HG03097 (cell line): ENCODE results near the gene CSNK1G2.

Source experiments
- ATAC-seq: cut with Tn5 transposase; IDR thresholded peaks from one replicate; pipeline ENCODE4 v1.9.1; 2021; ENCODE audit not compliant: unreplicated experiment, low FRiP score

Gene CSNK1G2

DNA sequence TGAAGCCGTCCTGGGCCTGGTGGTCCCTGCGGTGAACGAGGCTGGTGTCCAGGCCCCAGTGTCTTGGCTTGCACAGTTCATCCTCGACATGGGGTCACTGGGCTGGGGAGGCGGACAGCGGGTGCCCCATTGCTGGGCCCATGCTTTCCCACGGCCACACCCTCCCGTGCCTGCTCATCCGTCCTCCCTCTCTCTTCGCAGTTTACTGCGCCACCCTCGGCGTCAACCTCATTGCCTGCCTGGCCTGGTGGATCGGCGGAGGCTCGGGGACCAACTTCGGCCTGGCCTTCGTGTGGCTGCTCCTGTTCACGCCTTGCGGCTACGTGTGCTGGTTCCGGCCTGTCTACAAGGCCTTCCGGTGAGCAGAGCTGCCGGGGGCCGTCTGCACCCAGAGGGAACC is 23.0 kb upstream of the CSNK1G2 start:
- no peak for ATAC-seq

GRCh38 chr19:1918975-1919374 is 22.0 kb upstream of the CSNK1G2 start:
- ATAC-seq: no peak

GRCh38 chr19:1920644-1921043 is 20.3 kb upstream of the CSNK1G2 start:
- no peak for ATAC-seq

GRCh38 chr19:1921326-1921725 is 19.6 kb upstream of the CSNK1G2 start:
- ATAC-seq: no peak

- ATAC-seq: no peak
Measured at GRCh38 chr19:1921825-1922224, 19.1 kb upstream of the CSNK1G2 start.

GRCh38 chr19:1922803-1923202 is 18.2 kb upstream of the CSNK1G2 start:
- no peak for ATAC-seq

GRCh38 chr19:1923319-1923718 is 17.7 kb upstream of the CSNK1G2 start:
- ATAC-seq: no peak

- no peak for ATAC-seq
Measured at GRCh38 chr19:1924320-1924961, 16.5 kb upstream of the CSNK1G2 start.

GRCh38 chr19:1925544-1925943 is 15.4 kb upstream of the CSNK1G2 start:
- no peak for ATAC-seq

- ATAC-seq: no peak
Measured at GRCh38 chr19:1929021-1929742, 11.8 kb upstream of the CSNK1G2 start.

- ATAC-seq: no peak
Measured at GRCh38 chr19:1931445-1931844, 9.5 kb upstream of the CSNK1G2 start.

DNA sequence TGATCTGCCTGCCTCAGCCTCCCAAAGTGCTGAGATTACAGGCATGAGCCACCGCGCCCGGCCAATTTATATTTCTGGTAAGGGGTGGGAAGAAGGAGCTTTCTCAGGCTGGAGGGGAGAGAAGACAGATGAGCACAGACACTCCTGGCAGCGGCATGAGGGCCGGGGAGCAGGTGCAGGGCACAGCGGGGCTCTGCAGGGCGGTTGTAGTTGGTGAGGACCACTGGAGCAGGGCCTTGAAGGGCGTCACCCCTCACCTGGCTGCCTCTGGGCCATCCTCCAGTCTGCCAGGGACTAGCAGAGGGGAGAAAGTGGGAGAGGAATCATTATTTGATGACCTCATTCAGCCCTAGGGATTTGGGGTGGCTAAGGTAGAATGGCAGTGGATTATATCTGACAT is 8.6 kb upstream of the CSNK1G2 start:
- no peak for ATAC-seq

DNA sequence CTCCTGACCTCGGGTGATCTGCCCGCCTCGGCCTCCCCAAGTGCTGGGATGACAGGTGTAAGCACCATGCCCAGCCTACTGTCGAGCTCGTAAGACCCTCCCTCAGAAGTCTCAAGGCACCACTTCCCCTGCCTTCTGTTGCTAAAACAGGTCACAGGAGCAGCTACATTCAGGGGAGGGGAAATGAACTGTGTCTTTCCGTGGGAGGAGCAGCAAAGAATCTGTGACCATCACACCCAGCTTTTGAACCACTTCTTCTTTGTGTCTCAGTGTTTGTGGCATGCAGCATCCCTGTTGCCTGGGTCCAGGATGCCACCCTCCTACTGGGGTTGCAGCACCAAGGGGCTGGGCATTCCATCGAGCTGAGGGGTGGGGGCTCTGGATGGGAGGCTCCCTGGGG is 7.7 kb upstream of the CSNK1G2 start:
- no peak for ATAC-seq

GRCh38 chr19:1933942-1934341 is 7.0 kb upstream of the CSNK1G2 start:
- no peak for ATAC-seq

GRCh38 chr19:1935484-1936208 is 5.3 kb upstream of the CSNK1G2 start:
- no peak for ATAC-seq

- ATAC-seq: no peak
Measured at GRCh38 chr19:1936430-1936829, 4.5 kb upstream of the CSNK1G2 start.

- no peak for ATAC-seq
Measured at GRCh38 chr19:1936916-1937610, 3.9 kb upstream of the CSNK1G2 start.

- ATAC-seq: no peak
Measured at GRCh38 chr19:1938071-1938470, 2.9 kb upstream of the CSNK1G2 start.

- ATAC-seq: no peak
Measured at GRCh38 chr19:1942078-1942933, 1.3 kb downstream of the CSNK1G2 start.

- no peak for ATAC-seq
Measured at GRCh38 chr19:1942934-1943555, 2.1 kb downstream of the CSNK1G2 start.
